Activated CD4-positive, alpha-beta T cell treated with anti-CD3 and anti-CD28 coated beads, Interleukin-2, amount 10 ng/mL, durations not matched to agents 24 days and 14 days (primary cell): ENCODE results near the gene ARL6IP6. TPM values are rescaled to one million over a fixed set of nuclear protein-coding genes. Genes with fewer than 3 reads are reported as not detected.
A peak's percentile ranks its signal among the peaks of the same experiment; 100 is the strongest.
"Not testable (repeated sequence)": the region's sequence is repeated elsewhere in the genome, so short reads cannot be mapped to it uniquely, and the experiment has no call there.

ENCODE experiments used
- DNase-seq: peaks from one replicate; pipeline ENCODE4 v3.0.0; 2022
- H3K27ac Mint-ChIP-seq: one replicate; pipeline ENCODE4 v1.8.0; 2022; ENCODE audit warnings: mild to moderate bottlenecking, mixed read lengths
- H3K27me3 Mint-ChIP-seq: one replicate; pipeline ENCODE4 v1.8.0; 2022; ENCODE audit warnings: mixed read lengths
- H3K36me3 Mint-ChIP-seq: one replicate; pipeline ENCODE4 v1.8.0; 2022; ENCODE audit warnings: low read depth, mild to moderate bottlenecking, mixed read lengths
- H3K4me1 Mint-ChIP-seq: one replicate; pipeline ENCODE4 v1.8.0; 2021; ENCODE audit warnings: mixed read lengths
- H3K4me3 Mint-ChIP-seq: one replicate; pipeline ENCODE4 v1.8.0; 2022; ENCODE audit warnings: mild to moderate bottlenecking, moderate library complexity, mixed read lengths
- H3K9me3 Mint-ChIP-seq: one replicate; pipeline ENCODE4 v1.8.0; 2021; ENCODE audit warnings: mixed read lengths
- intact Hi-C: fragments of 100-400 bp; cut with micrococcal nuclease; formaldehyde crosslinking; loops from one replicate; pipeline ENCODE4 v1.15.1; 2023
- total RNA-seq: library from RNA; stranded (reverse); gene quantifications from 2 replicates; pipeline ENCODE4 v1.2.3, GENCODE V29; 2022

The ARL6IP6 gene
- total RNA-seq, 1 donor from 2014 or later = 31.2 TPM

GRCh38 chr2:152710713-152711112 is 7.7 kb upstream of the ARL6IP6 start:
- Mint-ChIP-seq H3K27me3 (no peaks in the 10 kb centered on the region), H3K4me3 (no peak overlapping the region), H3K9me3 (peaks cover 4% of the 10 kb centered on the region), H3K27ac (no peak overlapping the region), H3K36me3 (peaks cover 74% of the 10 kb centered on the region), H3K4me1 (peaks cover 26% of the 10 kb centered on the region)
- no peak for DNase-seq
- intact Hi-C loops = loop anchor here (5.0 to 10.0 kb wide), 3 partner anchors 38 to 886 kb away; partner anchors contain the start of gene ARL5A

- Mint-ChIP-seq H3K4me1 (peaks cover 41% of the 10 kb centered on the region), H3K36me3 (peaks cover 60% of the 10 kb centered on the region), H3K27me3 (peaks cover 2% of the 10 kb centered on the region), H3K27ac (peak overlapping the region; percentile 53), H3K9me3 (peaks cover 4% of the 10 kb centered on the region), H3K4me3 (peak overlapping the region; percentile 55)
- no peak for DNase-seq
- intact Hi-C loops = loop anchor here (10.0 kb wide), 2 partner anchors 310 to 890 kb away; partner anchors contain the start of gene ARL5A
Observed at GRCh38 chr2:152715112-152715511, 3.3 kb upstream of the ARL6IP6 start.

GRCh38 chr2:152715854-152716428 is 2.5 kb upstream of the ARL6IP6 start:
- intact Hi-C loops = loop anchor here (1.0 to 10.0 kb wide), 3 partner anchors 21 to 891 kb away; partner anchors contain the start of gene ARL5A
- Mint-ChIP-seq H3K27ac (peak overlapping the region; percentile 98), H3K27me3 (peaks cover 2% of the 10 kb centered on the region), H3K4me3 (peak overlapping the region; percentile 98), H3K36me3 (peaks cover 54% of the 10 kb centered on the region), H3K4me1 (peaks cover 47% of the 10 kb centered on the region), H3K9me3 (peaks cover 4% of the 10 kb centered on the region)
- DNase-seq = peak; percentile 66

- intact Hi-C loops = loop anchor here (1.0 to 10.0 kb wide), 3 partner anchors 22 to 892 kb away; partner anchors contain the start of gene ARL5A
- Mint-ChIP-seq H3K36me3 (peaks cover 52% of the 10 kb centered on the region), H3K9me3 (peaks cover 4% of the 10 kb centered on the region), H3K27ac (peak overlapping the region; percentile 98), H3K4me1 (peaks cover 52% of the 10 kb centered on the region), H3K27me3 (peaks cover 2% of the 10 kb centered on the region), H3K4me3 (peak overlapping the region; percentile 98)
- DNase-seq = no peak
Observed at GRCh38 chr2:152716805-152717227, 1.6 kb upstream of the ARL6IP6 start.

DNA sequence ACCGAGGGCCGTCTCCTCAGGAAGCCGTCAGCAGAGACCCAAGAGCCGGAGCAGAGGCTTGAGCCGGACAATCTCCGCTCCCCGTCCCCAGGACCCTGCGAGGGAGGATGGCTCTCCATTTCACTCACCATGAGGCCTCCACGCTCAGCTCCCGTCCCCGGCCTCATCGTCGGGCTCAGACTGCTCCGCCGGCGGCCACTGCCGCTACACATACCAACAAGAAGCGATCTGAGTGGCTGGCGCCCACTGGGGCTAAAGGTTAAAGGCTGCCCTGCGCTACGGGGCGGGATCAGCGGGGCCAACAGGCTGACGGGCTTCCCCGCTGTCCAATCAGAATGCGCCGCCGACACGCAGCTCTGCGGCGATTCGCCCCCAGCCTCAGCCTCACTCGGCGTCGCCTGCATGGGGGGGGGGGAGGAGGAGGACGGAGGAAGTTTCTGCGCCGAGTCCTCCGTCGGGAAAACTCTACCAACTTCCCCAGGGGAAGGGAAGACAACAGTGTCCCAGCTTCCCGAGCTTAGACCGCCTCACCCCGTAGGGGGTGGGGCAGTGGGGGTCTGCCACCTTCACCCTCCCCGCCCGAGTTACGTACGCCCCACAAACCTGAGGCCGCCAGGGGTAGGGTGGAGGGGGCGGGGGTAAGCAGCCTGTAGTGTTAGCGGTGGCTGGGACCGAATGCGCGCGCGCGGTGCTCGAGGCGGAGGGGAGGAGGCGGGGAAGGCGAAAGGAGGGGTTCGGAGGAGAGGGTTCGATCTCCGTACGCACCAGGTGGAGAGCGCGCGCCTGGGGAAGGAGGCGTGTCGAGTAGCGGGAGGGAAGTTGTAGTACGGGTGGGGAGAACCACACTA is 968 bp upstream of the ARL6IP6 start, which contains the start of gene PRPF40A:
TSS of gene PRPF40A (minus strand) at position 234 of the 848 bp plus-strand sequence. CDS start at position 212, 22 bp downstream.
- Mint-ChIP-seq H3K36me3 (peaks cover 49% of the 10 kb centered on the region), H3K27me3 (peaks cover 2% of the 10 kb centered on the region), H3K4me1 (peaks cover 48% of the 10 kb centered on the region), H3K27ac (peak within 1 kb of the TSS; percentile 98), H3K9me3 (no peaks in the 10 kb centered on the region), H3K4me3 (peak within 1 kb of the TSS; percentile 98)
- DNase-seq = peak; percentile 100
- intact Hi-C loops = loop anchor here (1.0 to 10.0 kb wide), 3 partner anchors 13 to 893 kb away; partner anchors contain the start of gene ARL5A

- intact Hi-C loops = loop anchor here (1.0 to 10.0 kb wide), 4 partner anchors 11 to 894 kb away; partner anchors contain the start of gene ARL5A
- H3K27me3 Mint-ChIP-seq = peaks cover 2% of the 10 kb centered on the region
- H3K27ac Mint-ChIP-seq = peak overlapping the region; percentile 98
- H3K9me3 Mint-ChIP-seq = no peaks in the 10 kb centered on the region
- peak overlapping the region; percentile 98 for H3K4me3 Mint-ChIP-seq
- DNase-seq = no peak
- H3K36me3 Mint-ChIP-seq = peaks cover 43% of the 10 kb centered on the region
- H3K4me1 Mint-ChIP-seq = peaks cover 48% of the 10 kb centered on the region
Observed at GRCh38 chr2:152718909-152719645, 657 bp downstream of the ARL6IP6 start.

DNA sequence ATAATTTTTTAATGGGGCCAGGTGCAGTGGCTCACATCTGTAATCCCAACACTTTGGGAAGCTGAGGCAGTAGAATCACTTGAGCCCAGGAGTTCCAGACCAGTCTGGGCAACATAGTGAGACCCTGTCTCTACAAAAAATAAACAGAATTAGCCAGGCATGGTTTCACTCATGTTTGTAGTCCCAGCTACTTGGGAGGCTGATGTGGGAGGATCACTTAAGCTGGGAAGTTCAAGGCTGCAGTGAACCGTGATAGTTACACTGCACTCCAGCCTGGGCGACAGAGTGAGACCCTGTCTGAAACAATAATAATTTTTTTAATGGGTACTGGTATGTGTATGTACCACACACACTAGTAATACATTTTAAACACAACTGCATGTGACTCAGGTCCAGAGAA is 2.4 kb downstream of the ARL6IP6 start:
- peaks cover 40% of the 10 kb centered on the region for H3K4me1 Mint-ChIP-seq
- no peak overlapping the region for H3K4me3 Mint-ChIP-seq
- no peak overlapping the region for H3K27ac Mint-ChIP-seq
- DNase-seq = no peak
- peaks cover 2% of the 10 kb centered on the region for H3K27me3 Mint-ChIP-seq
- peaks cover 39% of the 10 kb centered on the region for H3K36me3 Mint-ChIP-seq
- H3K9me3 Mint-ChIP-seq = no peaks in the 10 kb centered on the region
- intact Hi-C loops = no loop called here

DNA sequence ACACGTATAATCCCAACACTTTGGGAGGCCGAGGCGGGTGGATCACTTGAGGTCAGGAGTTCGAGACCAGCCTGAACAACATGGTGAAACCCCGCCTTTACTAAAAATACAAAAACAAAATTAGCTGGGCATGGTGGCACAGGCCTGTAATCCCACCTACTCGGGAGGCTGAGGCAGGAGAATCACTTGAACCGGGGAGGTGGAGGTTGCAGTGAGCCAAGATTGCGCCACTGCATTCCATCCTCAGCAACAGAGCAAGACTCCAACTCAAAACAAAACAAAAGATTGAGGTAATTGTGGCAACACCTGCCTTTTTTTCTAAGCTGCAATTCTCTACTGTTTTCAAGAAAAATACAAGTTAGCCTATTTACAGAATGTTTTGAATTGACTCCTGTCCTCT is 4.2 kb downstream of the ARL6IP6 start:
- H3K9me3 Mint-ChIP-seq, H3K4me3 Mint-ChIP-seq, H3K27ac Mint-ChIP-seq, DNase-seq, intact Hi-C loops, H3K27me3 Mint-ChIP-seq: not testable (repeated sequence)
- Mint-ChIP-seq H3K36me3 (peaks cover 25% of the 10 kb centered on the region), H3K4me1 (peaks cover 30% of the 10 kb centered on the region)

DNA sequence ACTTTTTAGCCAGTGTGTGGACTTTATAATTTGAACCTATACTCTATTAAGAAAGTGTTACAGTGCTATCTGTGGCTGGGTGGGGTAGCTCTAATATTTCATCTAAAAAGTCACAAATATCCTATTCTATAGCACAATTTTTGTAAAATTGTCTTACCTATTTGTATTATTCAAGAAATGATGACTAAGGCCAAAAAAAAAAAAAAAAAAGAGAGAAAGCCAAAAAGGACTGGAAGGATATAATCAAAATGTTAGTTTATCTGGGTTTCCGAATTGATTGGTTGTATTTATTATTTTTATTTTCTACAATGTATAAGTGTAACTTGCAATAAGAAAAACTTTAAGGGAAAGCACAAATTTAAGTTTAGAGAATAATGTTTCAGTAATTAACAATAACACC is 5.5 kb downstream of the ARL6IP6 start:
- Mint-ChIP-seq H3K4me1 (peaks cover 30% of the 10 kb centered on the region), H3K9me3 (no peaks in the 10 kb centered on the region), H3K27ac (no peak overlapping the region), H3K36me3 (peaks cover 23% of the 10 kb centered on the region), H3K4me3 (no peak overlapping the region), H3K27me3 (no peaks in the 10 kb centered on the region)
- intact Hi-C loops = no loop called here
- no peak for DNase-seq

DNA sequence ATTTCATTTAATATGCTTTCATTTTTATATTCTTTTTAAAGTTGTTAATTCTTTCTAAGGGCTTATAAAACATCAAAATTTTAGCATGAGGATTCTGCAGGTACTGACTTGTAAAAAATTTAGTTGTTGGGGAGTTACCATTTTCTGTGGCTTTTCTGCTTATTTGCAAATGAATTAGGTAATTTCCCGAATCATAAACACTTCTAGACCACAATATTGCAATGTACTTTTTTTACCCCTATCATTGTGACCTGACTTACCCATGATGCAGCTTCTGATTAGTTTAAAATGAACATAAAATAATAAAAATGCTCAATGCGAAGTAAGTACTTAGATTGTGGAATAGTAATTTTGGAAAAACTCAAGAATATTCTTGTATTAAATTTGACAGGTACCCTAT is 11.4 kb downstream of the ARL6IP6 start:
- Mint-ChIP-seq H3K27me3 (no peaks in the 10 kb centered on the region), H3K4me3 (peak overlapping the region; percentile 32), H3K9me3 (no peaks in the 10 kb centered on the region), H3K27ac (no peak overlapping the region), H3K4me1 (peaks cover 21% of the 10 kb centered on the region), H3K36me3 (peaks cover 5% of the 10 kb centered on the region)
- intact Hi-C loops = loop anchor here (1.0 kb wide), 1 partner anchor 12 kb away; the partner anchor contains the start of gene ARL6IP6
- DNase-seq = no peak

GRCh38 chr2:152730591-152731333 is 12.3 kb downstream of the ARL6IP6 start:
- Mint-ChIP-seq H3K27me3 (no peaks in the 10 kb centered on the region), H3K27ac (peak overlapping the region; percentile 2), H3K36me3 (peaks cover 7% of the 10 kb centered on the region), H3K4me3 (peak overlapping the region; percentile 32), H3K4me1 (peaks cover 22% of the 10 kb centered on the region), H3K9me3 (no peaks in the 10 kb centered on the region)
- DNase-seq = peak; percentile 84
- intact Hi-C loops = loop anchor here (1.0 kb wide), 1 partner anchor 12 kb away; the partner anchor contains the start of gene ARL6IP6

- DNase-seq, intact Hi-C loops, H3K27ac Mint-ChIP-seq, H3K9me3 Mint-ChIP-seq, H3K4me1 Mint-ChIP-seq, H3K27me3 Mint-ChIP-seq, H3K4me3 Mint-ChIP-seq: not testable (repeated sequence)
- peaks cover 28% of the 10 kb centered on the region for H3K36me3 Mint-ChIP-seq
Observed at GRCh38 chr2:152737509-152737908, 19.1 kb downstream of the ARL6IP6 start.

GRCh38 chr2:152738438-152738837 is 20.0 kb downstream of the ARL6IP6 start:
- H3K4me3 Mint-ChIP-seq = no peak overlapping the region
- no peaks in the 10 kb centered on the region for H3K9me3 Mint-ChIP-seq
- intact Hi-C loops = no loop called here
- H3K27me3 Mint-ChIP-seq = no peaks in the 10 kb centered on the region
- H3K4me1 Mint-ChIP-seq = peaks cover 3% of the 10 kb centered on the region
- peaks cover 27% of the 10 kb centered on the region for H3K36me3 Mint-ChIP-seq
- DNase-seq = no peak
- H3K27ac Mint-ChIP-seq = no peak overlapping the region
